ENCODE results near the gene SUPT5H.
A peak's percentile ranks its signal among the peaks of the same experiment; 100 is the strongest.

SUPT5H gene

GRCh38 chr19:39507715-39508364 lies 62.5 kb downstream of the SUPT5H start:
- TF ChIP-seq CTCF (IDR thresholded peaks at IDR 0.05; ENCODE audit: low read depth, low read length), result no peak
- H3K27me3 ChIP-seq, result no peaks in the 10 kb centered on the region; the same call in 1 of the 2 replicates
- no peaks in the 10 kb centered on the region for H3K4me1 ChIP-seq
- no peaks in the 10 kb centered on the region; the same call in 1 of the 2 replicates for H3K36me3 ChIP-seq
- DNase-seq, result no peak
- H3K4me3 ChIP-seq (ENCODE audit: low read depth, low read length), result peak overlapping the region; percentile 70
- no peaks in the 10 kb centered on the region for H3K9me3 ChIP-seq

- no peaks in the 10 kb centered on the region for H3K4me1 ChIP-seq
- H3K36me3 ChIP-seq, result no peaks in the 10 kb centered on the region; the same call in 1 of the 2 replicates
- H3K4me3 ChIP-seq (ENCODE audit: low read depth, low read length), result no peak overlapping the region
- no peak for DNase-seq
- TF ChIP-seq CTCF (IDR thresholded peaks at IDR 0.05; ENCODE audit: low read depth, low read length), result no peak
- no peaks in the 10 kb centered on the region; the same call in 1 of the 2 replicates for H3K27me3 ChIP-seq
- H3K9me3 ChIP-seq, result no peaks in the 10 kb centered on the region
These were observed 63.2 kb downstream of the SUPT5H start for GRCh38 chr19:39508629-39509028.

- Histone ChIP-seq H3K4me3 (ENCODE audit: low read depth, low read length) (no peak overlapping the region), H3K36me3 (no peaks in the 10 kb centered on the region; the same call in 1 of the 2 replicates), H3K9me3 (no peaks in the 10 kb centered on the region), H3K27me3 (peaks cover 6% of the 10 kb centered on the region), H3K4me1 (no peaks in the 10 kb centered on the region)
- TF ChIP-seq CTCF (IDR thresholded peaks at IDR 0.05; ENCODE audit: low read depth, low read length), result no peak
- no peak for DNase-seq
These were observed 63.9 kb downstream of the SUPT5H start for GRCh38 chr19:39509233-39509632.

- Histone ChIP-seq H3K4me1 (no peaks in the 10 kb centered on the region), H3K36me3 (no peaks in the 10 kb centered on the region), H3K4me3 (ENCODE audit: low read depth, low read length) (no peak overlapping the region), H3K27me3 (peaks cover 29% of the 10 kb centered on the region), H3K9me3 (no peaks in the 10 kb centered on the region)
- no peak for TF ChIP-seq CTCF (IDR thresholded peaks at IDR 0.05; ENCODE audit: low read depth, low read length)
- DNase-seq, result no peak
These were observed 67.6 kb downstream of the SUPT5H start for GRCh38 chr19:39512988-39513387.

GRCh38 chr19:39514840-39515550 lies 69.6 kb downstream of the SUPT5H start, which contains the start of gene SELENOV:
TSS of gene SELENOV (plus strand) at chr19:39515139. CDS start at chr19:39515213, 74 bp downstream.
- no peaks in the 10 kb centered on the region for H3K9me3 ChIP-seq
- peak; percentile 23 for DNase-seq
- no peaks in the 10 kb centered on the region for H3K36me3 ChIP-seq
- H3K27me3 ChIP-seq, result peaks cover 29% of the 10 kb centered on the region
- H3K4me1 ChIP-seq, result no peaks in the 10 kb centered on the region
- H3K4me3 ChIP-seq (ENCODE audit: low read depth, low read length), result peak within 1 kb of the TSS; percentile 19; the same call in 1 of the 2 replicates
- no peak for TF ChIP-seq CTCF (IDR thresholded peaks at IDR 0.05; ENCODE audit: low read depth, low read length)

Measured in BE2C (cell line).